ENCODE measurements around the gene PRSS33.

Gene PRSS33

GRCh38 chr16:2787406-2787805, at the start of gene PRSS33:
Gene PRSS33, minus strand, starts transcription at chr16:2787560. Its CDS starts 1,013 bp downstream, at chr16:2786547.
- no peak for DNase-seq

- no peak for DNase-seq
Observed at GRCh38 chr16:2836646-2837508, 49.5 kb upstream of the PRSS33 start.

- DNase-seq, result no peak
Observed at GRCh38 chr16:2835638-2836493, 48.5 kb upstream of the PRSS33 start.

GRCh38 chr16:2834968-2835367, 47.6 kb upstream of the PRSS33 start:
- DNase-seq, result no peak

GRCh38 chr16:2833776-2834175, 46.4 kb upstream of the PRSS33 start:
- DNase-seq, result no peak

GRCh38 chr16:2831203-2831602, 43.8 kb upstream of the PRSS33 start:
- no peak for DNase-seq

GRCh38 chr16:2830355-2830695, 43.0 kb upstream of the PRSS33 start:
- DNase-seq, result no peak

GRCh38 chr16:2829501-2830354, 42.4 kb upstream of the PRSS33 start, which contains the start of gene ZG16B:
Gene ZG16B, plus strand, starts transcription at chr16:2830303. Its CDS starts 139 bp downstream, at chr16:2830442.
- DNase-seq, result no peak

GRCh38 chr16:2828876-2829430, 41.6 kb upstream of the PRSS33 start:
- DNase-seq, result no peak

GRCh38 chr16:2828521-2828840, 41.1 kb upstream of the PRSS33 start:
- no peak for DNase-seq

- DNase-seq, result no peak
Observed at GRCh38 chr16:2827831-2828520, 40.6 kb upstream of the PRSS33 start.

- no peak for DNase-seq
Observed at GRCh38 chr16:2827374-2827791, 40.0 kb upstream of the PRSS33 start.

- no peak for DNase-seq
Observed at GRCh38 chr16:2826591-2827373, 39.4 kb upstream of the PRSS33 start.

- no peak for DNase-seq
Observed at GRCh38 chr16:2825906-2826305, 38.5 kb upstream of the PRSS33 start.

- no peak for DNase-seq
Observed at GRCh38 chr16:2825049-2825742, 37.8 kb upstream of the PRSS33 start.

- no peak for DNase-seq
Observed at GRCh38 chr16:2824626-2825025, 37.3 kb upstream of the PRSS33 start.

GRCh38 chr16:2822496-2822895, 35.1 kb upstream of the PRSS33 start:
- DNase-seq, result no peak

- no peak for DNase-seq
Observed at GRCh38 chr16:2822158-2822495, 34.8 kb upstream of the PRSS33 start.

GRCh38 chr16:2821487-2822157, 34.3 kb upstream of the PRSS33 start:
- no peak for DNase-seq

GRCh38 chr16:2820836-2821486, 33.6 kb upstream of the PRSS33 start:
- no peak for DNase-seq
